Endodermal cell (in vitro differentiated cells): ENCODE results near the gene FAM120B. TPM values are rescaled to one million over a fixed set of nuclear protein-coding genes. Genes with fewer than 3 reads are reported as not detected.

ENCODE experiments used
- DNase-seq: peaks from one replicate; pipeline ENCODE4 v3.0.0-alpha.2; 2017
- H3K27ac ChIP-seq: 2 replicates; pipeline ENCODE4 v1.5.1; 2013; ENCODE audit warnings: mild to moderate bottlenecking, low read depth, low read length, moderate library complexity
- H3K27me3 ChIP-seq: 2 replicates; pipeline ENCODE4 v1.6.1; 2013; ENCODE audit warnings: mild to moderate bottlenecking, low read length, moderate library complexity; ENCODE audit not compliant: insufficient read depth, control insufficient read depth, poor library complexity, severe bottlenecking
- H3K36me3 ChIP-seq: 2 replicates; pipeline ENCODE4 v1.7.0; 2013; ENCODE audit warnings: mild to moderate bottlenecking, low read length, moderate library complexity; ENCODE audit not compliant: control insufficient read depth, insufficient read depth
- H3K4me1 ChIP-seq: one replicate; pipeline ENCODE4 v1.7.0; 2013; ENCODE audit warnings: low read length; ENCODE audit not compliant: control insufficient read depth, insufficient read depth
- H3K4me3 ChIP-seq: 2 replicates; pipeline ENCODE4 v1.5.1; 2013; ENCODE audit warnings: mild to moderate bottlenecking, low read length, moderate library complexity
- H3K9ac ChIP-seq: 2 replicates; pipeline ENCODE4 v1.6.1; 2013; ENCODE audit warnings: mild to moderate bottlenecking, low read length, moderate library complexity; ENCODE audit not compliant: poor library complexity, severe bottlenecking; ENCODE audit errors: extremely low read depth
- H3K9me3 ChIP-seq: 2 replicates; pipeline ENCODE4 v1.6.1; 2013; ENCODE audit warnings: mild to moderate bottlenecking, low read length, moderate library complexity; ENCODE audit not compliant: control insufficient read depth
- H3K27ac Mint-ChIP-seq: 2 replicates; pipeline ENCODE4 v1.8.0; 2020; ENCODE audit warnings: mixed read lengths
- H3K27me3 Mint-ChIP-seq: 2 replicates; pipeline ENCODE4 v1.8.0; 2021; ENCODE audit warnings: mild to moderate bottlenecking, mixed read lengths; ENCODE audit not compliant: insufficient read depth
- H3K36me3 Mint-ChIP-seq: 2 replicates; pipeline ENCODE4 v1.8.0; 2020; ENCODE audit warnings: low read depth, mixed read lengths
- H3K4me1 Mint-ChIP-seq: 2 replicates; pipeline ENCODE4 v1.8.0; 2020; ENCODE audit warnings: mixed read lengths
- H3K4me3 Mint-ChIP-seq: 2 replicates; pipeline ENCODE4 v1.8.0; 2020; ENCODE audit warnings: mild to moderate bottlenecking, moderate library complexity, mixed read lengths
- H3K9me3 Mint-ChIP-seq: 2 replicates; pipeline ENCODE4 v1.8.0; 2020; ENCODE audit warnings: mild to moderate bottlenecking, mixed read lengths
- WGBS, 2 experiments: methylation state at CpG; one replicate each; pipeline versions ENCODE4 v1.1.5 to v1.1.7; 2013; ENCODE audit warnings: missing lambda C conversion rate in 2 of 2, mixed read lengths in 1 of 2; ENCODE audit not compliant: insufficient coverage in 1 of 2, insufficient read length in 1 of 2; 5-methylcytosine and 5-hydroxymethylcytosine counted together
- long read RNA-seq, 4 experiments: library from polyadenylated mRNA in 2 of 4; library from RNA in 1 of 4; library from capped mRNA in 1 of 4; stranded (forward) in 3 of 4; unstranded in 1 of 4; transcript quantifications; one replicate each; pipeline ENCODE4 v2.0.0, GENCODE V29; 2020 to 2021; ENCODE audit warnings: inconsistent platforms in 1 of 4
- polyA plus RNA-seq, 2 experiments: library from polyadenylated mRNA; stranded (reverse); fragments of 50-300 nt; gene quantifications; one replicate each; pipeline ENCODE4 v1.2.3, GENCODE V29; 2013
- total RNA-seq, 2 donors: library from RNA; stranded (reverse); fragmentation: NEBNext Ultra II Directional in 1 of 2; extraction: Animal tissue kit (Norgen Biotek cat#: 25700) in 1 of 2; gene quantifications; 2 replicates in 1 of 2; 3 replicates in 1 of 2; pipeline ENCODE4 v1.2.1, GENCODE V29; 2021
- TF ChIP-seq, protein P1 (sequence below): fragments of 200-600 bp; sonication (generic); conservative IDR thresholded peaks from 2 replicates; pipeline ENCODE4 v1.5.0; 2021; ENCODE audit warnings: antibody characterized with exemption, mild to moderate bottlenecking

Gene FAM120B, protein sequence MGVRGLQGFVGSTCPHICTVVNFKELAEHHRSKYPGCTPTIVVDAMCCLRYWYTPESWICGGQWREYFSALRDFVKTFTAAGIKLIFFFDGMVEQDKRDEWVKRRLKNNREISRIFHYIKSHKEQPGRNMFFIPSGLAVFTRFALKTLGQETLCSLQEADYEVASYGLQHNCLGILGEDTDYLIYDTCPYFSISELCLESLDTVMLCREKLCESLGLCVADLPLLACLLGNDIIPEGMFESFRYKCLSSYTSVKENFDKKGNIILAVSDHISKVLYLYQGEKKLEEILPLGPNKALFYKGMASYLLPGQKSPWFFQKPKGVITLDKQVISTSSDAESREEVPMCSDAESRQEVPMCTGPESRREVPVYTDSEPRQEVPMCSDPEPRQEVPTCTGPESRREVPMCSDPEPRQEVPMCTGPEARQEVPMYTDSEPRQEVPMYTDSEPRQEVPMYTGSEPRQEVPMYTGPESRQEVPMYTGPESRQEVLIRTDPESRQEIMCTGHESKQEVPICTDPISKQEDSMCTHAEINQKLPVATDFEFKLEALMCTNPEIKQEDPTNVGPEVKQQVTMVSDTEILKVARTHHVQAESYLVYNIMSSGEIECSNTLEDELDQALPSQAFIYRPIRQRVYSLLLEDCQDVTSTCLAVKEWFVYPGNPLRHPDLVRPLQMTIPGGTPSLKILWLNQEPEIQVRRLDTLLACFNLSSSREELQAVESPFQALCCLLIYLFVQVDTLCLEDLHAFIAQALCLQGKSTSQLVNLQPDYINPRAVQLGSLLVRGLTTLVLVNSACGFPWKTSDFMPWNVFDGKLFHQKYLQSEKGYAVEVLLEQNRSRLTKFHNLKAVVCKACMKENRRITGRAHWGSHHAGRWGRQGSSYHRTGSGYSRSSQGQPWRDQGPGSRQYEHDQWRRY
- 10 to 100 TPM; 25.7 to 27.5 TPM for total RNA-seq
- polyA plus RNA-seq (2013, experiment 1 of 2): 21.6 TPM
- polyA plus RNA-seq (2013, experiment 2 of 2): 20.5 TPM
- long read RNA-seq, experiment 1, full-length matches to known transcripts: 5 of 13 reads
- long read RNA-seq, experiment 1, partial matches to known transcripts: 7 of 13 reads
- long read RNA-seq, experiment 1, other reads (novel, unspliced or antisense): 1 of 13 reads
- long read RNA-seq, experiment 2, full-length matches to known transcripts: 52 of 79 reads
- long read RNA-seq, experiment 2, partial matches to known transcripts: 10 of 79 reads
- long read RNA-seq, experiment 2, other reads (novel, unspliced or antisense): 17 of 79 reads
- long read RNA-seq, experiment 3, full-length matches to known transcripts: 59 of 78 reads
- long read RNA-seq, experiment 3, partial matches to known transcripts: 6 of 78 reads
- long read RNA-seq, experiment 3, other reads (novel, unspliced or antisense): 13 of 78 reads
- long read RNA-seq, experiment 4, full-length matches to known transcripts: 2 of 5 reads
- long read RNA-seq, experiment 4, partial matches to known transcripts: 1 of 5 reads
- long read RNA-seq, experiment 4, other reads (novel, unspliced or antisense): 2 of 5 reads

DNA sequence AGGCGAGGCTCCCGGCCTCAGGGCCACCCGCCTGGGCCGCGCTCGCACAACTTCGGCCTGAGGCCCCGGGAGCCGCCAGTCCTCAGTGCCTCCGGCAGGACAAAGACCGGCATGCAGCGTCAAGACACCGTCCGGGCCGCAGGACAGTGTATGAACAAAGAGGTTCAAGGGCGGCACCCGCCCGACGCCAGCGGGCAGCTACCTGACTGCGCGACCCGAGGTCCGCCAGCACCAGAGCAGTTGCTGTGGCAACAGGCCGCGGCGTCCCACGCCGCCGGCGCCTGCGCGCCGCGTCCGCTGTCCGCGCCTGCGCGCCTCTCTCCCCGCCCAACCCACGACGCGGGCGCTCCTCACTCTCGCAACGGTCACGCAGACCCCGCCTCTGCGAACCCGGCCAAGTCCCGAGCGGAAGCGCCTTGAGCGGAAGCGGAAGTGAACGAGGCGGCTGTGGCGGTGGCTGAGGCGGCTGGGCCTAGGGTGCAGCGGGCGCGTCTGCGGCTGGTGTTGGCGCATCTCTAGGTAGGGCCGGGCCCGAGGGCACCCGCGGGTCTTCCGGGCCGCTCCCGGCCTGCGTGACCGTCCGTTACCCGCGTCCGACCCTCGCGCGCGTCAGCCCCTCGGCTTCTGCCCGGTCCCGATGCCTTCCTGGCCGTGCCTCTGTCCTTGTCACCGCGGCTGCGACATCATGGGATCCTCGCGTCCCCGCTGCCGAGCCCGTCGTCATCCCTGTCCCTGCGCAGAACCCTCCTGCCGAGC is at the start of gene FAM120B:
Gene FAM120B, plus strand, starts transcription at position 435 of the 756 bp plus-strand sequence. CDS start 10,633 bp downstream, outside the sequence.
- Histone ChIP-seq H3K36me3 (peaks cover 6% of the 10 kb centered on the region), H3K4me1 (no peaks in the 10 kb centered on the region), H3K27me3 (no peaks in the 10 kb centered on the region), H3K4me3 (peak within 1 kb of the TSS; percentile 95), H3K9ac (peak within 1 kb of the TSS; percentile 70), H3K27ac (peak within 1 kb of the TSS; percentile 87), H3K9me3 (peaks cover 35% of the 10 kb centered on the region)
- TF ChIP-seq, protein P1, sequence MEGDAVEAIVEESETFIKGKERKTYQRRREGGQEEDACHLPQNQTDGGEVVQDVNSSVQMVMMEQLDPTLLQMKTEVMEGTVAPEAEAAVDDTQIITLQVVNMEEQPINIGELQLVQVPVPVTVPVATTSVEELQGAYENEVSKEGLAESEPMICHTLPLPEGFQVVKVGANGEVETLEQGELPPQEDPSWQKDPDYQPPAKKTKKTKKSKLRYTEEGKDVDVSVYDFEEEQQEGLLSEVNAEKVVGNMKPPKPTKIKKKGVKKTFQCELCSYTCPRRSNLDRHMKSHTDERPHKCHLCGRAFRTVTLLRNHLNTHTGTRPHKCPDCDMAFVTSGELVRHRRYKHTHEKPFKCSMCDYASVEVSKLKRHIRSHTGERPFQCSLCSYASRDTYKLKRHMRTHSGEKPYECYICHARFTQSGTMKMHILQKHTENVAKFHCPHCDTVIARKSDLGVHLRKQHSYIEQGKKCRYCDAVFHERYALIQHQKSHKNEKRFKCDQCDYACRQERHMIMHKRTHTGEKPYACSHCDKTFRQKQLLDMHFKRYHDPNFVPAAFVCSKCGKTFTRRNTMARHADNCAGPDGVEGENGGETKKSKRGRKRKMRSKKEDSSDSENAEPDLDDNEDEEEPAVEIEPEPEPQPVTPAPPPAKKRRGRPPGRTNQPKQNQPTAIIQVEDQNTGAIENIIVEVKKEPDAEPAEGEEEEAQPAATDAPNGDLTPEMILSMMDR: no peak
- Mint-ChIP-seq H3K9me3 (peaks cover 44% of the 10 kb centered on the region), H3K36me3 (peaks cover 15% of the 10 kb centered on the region), H3K4me1 (peaks cover 12% of the 10 kb centered on the region), H3K4me3 (peak within 1 kb of the TSS; percentile 83), H3K27ac (peak within 1 kb of the TSS; percentile 67), H3K27me3 (peaks cover 32% of the 10 kb centered on the region)
- 3% methylated on average over 36 to 97 of the region's 97 CpGs for WGBS, 2 experiments
- peak; percentile 93 for DNase-seq

DNA sequence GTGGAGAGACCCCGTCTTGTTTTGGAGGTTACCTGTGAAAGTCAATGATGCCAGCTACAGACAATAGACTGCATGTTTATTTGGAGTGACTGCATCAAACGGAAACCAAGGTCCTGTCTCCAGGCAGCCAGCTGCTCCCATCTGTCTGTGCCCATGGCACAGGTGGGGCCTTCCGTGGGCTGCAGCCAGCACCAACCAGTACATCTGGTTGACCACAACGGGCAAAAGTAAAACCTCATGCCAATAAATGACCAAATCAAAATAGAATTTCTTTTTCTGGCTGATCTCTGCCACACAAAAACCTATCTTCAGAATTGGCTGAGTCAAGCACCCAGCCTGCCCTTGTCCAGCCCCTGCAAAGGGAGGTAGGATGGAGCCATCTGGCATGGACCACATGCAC is 49.2 kb upstream of the FAM120B start:
- H3K27ac ChIP-seq: no peak overlapping the region
- H3K4me3 ChIP-seq: no peak overlapping the region
- Mint-ChIP-seq H3K27ac (no peak overlapping the region), H3K4me1 (no peaks in the 10 kb centered on the region), H3K4me3 (no peak overlapping the region), H3K9me3 (no peaks in the 10 kb centered on the region), H3K36me3 (no peaks in the 10 kb centered on the region), H3K27me3 (peaks cover 3% of the 10 kb centered on the region)
- no peaks in the 10 kb centered on the region for H3K36me3 ChIP-seq
- H3K9me3 ChIP-seq: no peaks in the 10 kb centered on the region
- TF ChIP-seq, protein P1: no peak
- H3K4me1 ChIP-seq: no peaks in the 10 kb centered on the region
- WGBS, 2 experiments: 95% methylated on average over 2 to 4 of the region's 4 CpGs
- no peak overlapping the region for H3K9ac ChIP-seq
- no peaks in the 10 kb centered on the region for H3K27me3 ChIP-seq
- DNase-seq: no peak
